Colon (tissue), 2 donors: ENCODE results near the gene C5orf58.

Source experiments
- FAIRE-seq: peaks from 2 replicates; lab custom pipeline; 2012; peaks lifted over from hg19 to GRCh38; lab: Jason Lieb, UNC
- donor health status: control.
- donor health status: control.

Gene C5orf58

GRCh38 chr5:170256571-170256970 lies 23.8 kb downstream of the C5orf58 start:
- no peak for FAIRE-seq

GRCh38 chr5:170257370-170257769 lies 24.6 kb downstream of the C5orf58 start:
- no peak for FAIRE-seq

GRCh38 chr5:170261528-170262043 lies 28.8 kb downstream of the C5orf58 start:
- FAIRE-seq = no peak

- FAIRE-seq = no peak
Observed at GRCh38 chr5:170262061-170263045, 29.6 kb downstream of the C5orf58 start.

- FAIRE-seq = no peak
Observed at GRCh38 chr5:170263906-170264305, 31.1 kb downstream of the C5orf58 start.

GRCh38 chr5:170265522-170265921 lies 32.7 kb downstream of the C5orf58 start:
- FAIRE-seq = no peak

GRCh38 chr5:170266570-170267381 lies 34.0 kb downstream of the C5orf58 start:
- FAIRE-seq = no peak

- no peak for FAIRE-seq
Observed at GRCh38 chr5:170267431-170268152, 34.8 kb downstream of the C5orf58 start.

- FAIRE-seq = no peak
Observed at GRCh38 chr5:170268153-170268689, 35.4 kb downstream of the C5orf58 start.

- FAIRE-seq = no peak
Observed at GRCh38 chr5:170268884-170269283, 36.1 kb downstream of the C5orf58 start.

GRCh38 chr5:170269579-170269978 lies 36.8 kb downstream of the C5orf58 start:
- no peak for FAIRE-seq

GRCh38 chr5:170270293-170271069 lies 37.7 kb downstream of the C5orf58 start:
- FAIRE-seq = no peak

GRCh38 chr5:170273968-170274710 lies 41.4 kb downstream of the C5orf58 start:
- no peak for FAIRE-seq

GRCh38 chr5:170275376-170275994 lies 42.7 kb downstream of the C5orf58 start:
- FAIRE-seq = no peak

GRCh38 chr5:170276140-170276539 lies 43.4 kb downstream of the C5orf58 start:
- no peak for FAIRE-seq

- no peak for FAIRE-seq
Observed at GRCh38 chr5:170277867-170278281, 45.1 kb downstream of the C5orf58 start.

- FAIRE-seq = no peak
Observed at GRCh38 chr5:170278611-170279458, 46.0 kb downstream of the C5orf58 start.

- FAIRE-seq = no peak
Observed at GRCh38 chr5:170279459-170279817, 46.7 kb downstream of the C5orf58 start.

GRCh38 chr5:170280011-170280493 lies 47.3 kb downstream of the C5orf58 start:
- no peak for FAIRE-seq
